ENCODE results near the gene CRACR2B. TPM values are rescaled to one million over a fixed set of nuclear protein-coding genes. Genes with fewer than 3 reads are reported as not detected.

CRACR2B gene
- total and polyA plus RNA-seq, 8 donors = 14.2 to 32.1 (median 21.8) TPM

GRCh38 chr11:812390-812789 is 15.3 kb upstream of the CRACR2B start:
- Histone ChIP-seq H3K27me3 (no peaks in the 10 kb centered on the region), H3K36me3 (peaks cover 3 to 47% of the 10 kb centered on the region in 2 donors)

DNA sequence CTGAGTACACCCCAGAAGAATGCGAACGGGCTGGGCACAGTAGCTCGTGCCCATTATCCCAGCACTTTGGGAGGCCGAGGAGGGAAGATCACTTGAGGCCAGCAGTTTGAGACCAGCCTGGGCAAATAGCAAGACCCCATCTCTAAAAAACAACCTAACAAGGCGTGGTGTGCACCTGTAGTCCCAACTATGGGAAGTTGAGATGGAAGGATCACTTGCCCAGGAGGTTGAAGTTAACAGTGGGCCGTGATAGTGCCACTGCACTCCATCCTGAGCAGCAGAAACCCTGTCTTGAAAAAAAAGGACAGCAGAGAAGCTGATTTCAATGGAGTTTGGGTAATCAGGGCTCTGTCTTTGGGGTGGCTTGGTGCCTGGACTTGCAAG is 14.7 kb upstream of the CRACR2B start:
- no peak overlapping the region for H3K27ac ChIP-seq
- intact Hi-C loops (cut with DNase I) = no loop called here
- peaks cover 3 to 47% of the 10 kb centered on the region in 2 donors for H3K36me3 ChIP-seq
- ATAC-seq (no peak), DNase-seq (no peak)
- no peaks in the 10 kb centered on the region for H3K27me3 ChIP-seq
- peaks cover 16 to 36% of the 10 kb centered on the region in 2 donors for H3K4me1 ChIP-seq
- no peak overlapping the region for H3K4me3 ChIP-seq
- no peak for TF ChIP-seq CTCF (IDR thresholded peaks at IDR 0.05)
- no peaks in the 10 kb centered on the region for H3K9me3 ChIP-seq

More at GRCh38 chr11:812390-812789, 15.3 kb upstream of the CRACR2B start:
- no peak for TF ChIP-seq CTCF (IDR thresholded peaks at IDR 0.05)
- Histone ChIP-seq H3K4me1 (peaks cover 16 to 42% of the 10 kb centered on the region in 2 donors), H3K4me3 (no peak overlapping the region), H3K27ac (no peak overlapping the region), H3K9me3 (no peaks in the 10 kb centered on the region)
- intact Hi-C loops (cut with DNase I) = no loop called here
- ATAC-seq (no peak), DNase-seq (no peak)

DNA sequence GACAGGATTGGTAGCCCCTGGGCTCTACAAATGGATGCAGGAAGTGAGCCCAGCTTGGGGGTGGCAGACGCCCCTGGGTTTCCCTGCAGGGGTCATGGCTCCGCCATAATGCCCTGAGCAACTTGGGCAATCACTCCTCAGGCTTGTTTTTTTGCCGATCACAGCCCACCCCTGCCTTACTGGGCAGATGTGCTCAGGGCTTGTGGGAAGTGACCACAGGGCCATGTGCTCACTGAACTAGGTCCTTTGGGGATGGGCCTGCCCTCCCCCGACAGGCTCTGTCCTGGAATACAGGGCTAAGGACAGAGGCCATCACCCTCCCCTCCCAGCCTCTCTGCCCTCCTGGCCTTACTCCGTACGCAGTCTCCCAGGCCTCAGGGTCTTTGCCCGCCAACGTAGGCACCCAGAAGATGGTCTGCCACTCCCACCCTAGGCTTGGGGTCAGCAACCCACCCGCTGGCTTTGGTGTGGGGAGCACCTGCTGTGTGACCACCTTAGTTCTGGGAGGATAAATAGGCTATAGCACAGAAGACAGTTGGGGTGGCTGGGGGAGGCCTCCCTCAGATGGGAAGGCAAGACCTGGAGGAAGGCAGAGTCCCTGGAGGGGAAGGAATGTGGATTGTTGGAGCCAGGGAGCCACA is 14.1 kb upstream of the CRACR2B start:
- Histone ChIP-seq H3K27ac (no peak overlapping the region), H3K4me1 (peaks cover 12 to 36% of the 10 kb centered on the region in 2 donors), H3K36me3 (peaks cover 3 to 47% of the 10 kb centered on the region in 2 donors), H3K9me3 (no peaks in the 10 kb centered on the region), H3K4me3 (no peak overlapping the region), H3K27me3 (no peaks in the 10 kb centered on the region)
- no peak for TF ChIP-seq CTCF (IDR thresholded peaks at IDR 0.05)
- intact Hi-C loops (cut with DNase I) = no loop called here
- DNase-seq = no peak
- ATAC-seq = no peak

- Histone ChIP-seq H3K36me3 (peaks cover 3 to 47% of the 10 kb centered on the region in 2 donors), H3K9me3 (no peaks in the 10 kb centered on the region), H3K27me3 (no peaks in the 10 kb centered on the region), H3K4me3 (no peak overlapping the region), H3K27ac (no peak overlapping the region), H3K4me1 (peaks cover 14 to 38% of the 10 kb centered on the region in 2 donors)
- no peak for ATAC-seq
- no peak for DNase-seq
- no peak for TF ChIP-seq CTCF (IDR thresholded peaks at IDR 0.05)
- intact Hi-C loops (cut with DNase I) = no loop called here
Observed at GRCh38 chr11:815675-816432, 11.9 kb upstream of the CRACR2B start.

- no peaks in the 10 kb centered on the region for H3K27me3 ChIP-seq
- ATAC-seq = no peak
- intact Hi-C loops (cut with DNase I) = no loop called here
Observed at GRCh38 chr11:816433-816779, 11.3 kb upstream of the CRACR2B start.

More at GRCh38 chr11:816433-816779, 11.3 kb upstream of the CRACR2B start:
- no peak for TF ChIP-seq CTCF (IDR thresholded peaks at IDR 0.05)
- Histone ChIP-seq H3K27ac (no peak overlapping the region), H3K4me3 (no peak overlapping the region), H3K4me1 (peaks cover 15 to 38% of the 10 kb centered on the region in 2 donors), H3K9me3 (no peaks in the 10 kb centered on the region), H3K36me3 (peaks cover 3 to 42% of the 10 kb centered on the region in 2 donors)
- no peak for DNase-seq

Measured in left lung (tissue), 10 donors.